ENCODE measurements around the gene LRRC4C.

- TF ChIP-seq CTCF (IDR thresholded peaks at IDR 0.05) (no peak), POLR2AphosphoS5 (IDR thresholded peaks at IDR 0.05) (no peak)
Measured at GRCh38 chr11:40701027-40701426, 758.4 kb downstream of the LRRC4C start.
